Measurements from ENCODE around the gene PFKFB2.

The PFKFB2 gene

GRCh38 chr1:207097871-207098324, 44.8 kb downstream of the PFKFB2 start:
- Mint-ChIP-seq H3K27ac (peak overlapping the region; percentile 77), H3K4me3 (no peak overlapping the region), H3K9me3 (no peaks in the 10 kb centered on the region), H3K36me3 (ENCODE audit: low read depth) (no peaks in the 10 kb centered on the region), H3K4me1 (ENCODE audit: low read depth) (peaks cover 11% of the 10 kb centered on the region), H3K27me3 (peaks cover 10% of the 10 kb centered on the region)

GRCh38 chr1:207101720-207102119, 48.6 kb downstream of the PFKFB2 start:
- Mint-ChIP-seq H3K4me1 (ENCODE audit: low read depth) (peaks cover 11% of the 10 kb centered on the region), H3K27ac (no peak overlapping the region), H3K27me3 (peaks cover 12% of the 10 kb centered on the region), H3K4me3 (no peak overlapping the region), H3K9me3 (no peaks in the 10 kb centered on the region), H3K36me3 (ENCODE audit: low read depth) (no peaks in the 10 kb centered on the region)

GRCh38 chr1:207102146-207102545, 49.1 kb downstream of the PFKFB2 start:
- Mint-ChIP-seq H3K4me1 (ENCODE audit: low read depth) (peaks cover 11% of the 10 kb centered on the region), H3K27me3 (peaks cover 12% of the 10 kb centered on the region), H3K36me3 (ENCODE audit: low read depth) (no peaks in the 10 kb centered on the region), H3K9me3 (no peaks in the 10 kb centered on the region), H3K4me3 (no peak overlapping the region), H3K27ac (no peak overlapping the region)

- Mint-ChIP-seq H3K36me3 (ENCODE audit: low read depth) (no peaks in the 10 kb centered on the region), H3K4me1 (ENCODE audit: low read depth) (peaks cover 8% of the 10 kb centered on the region), H3K27ac (no peak overlapping the region), H3K9me3 (no peaks in the 10 kb centered on the region), H3K27me3 (peaks cover 12% of the 10 kb centered on the region), H3K4me3 (no peak overlapping the region)
Measured at GRCh38 chr1:207102659-207103058, 49.6 kb downstream of the PFKFB2 start.

GRCh38 chr1:207103892-207104373, 50.9 kb downstream of the PFKFB2 start, which contains the start of gene C4BPA:
TSS of gene C4BPA (plus strand) at chr1:207104233. CDS start at chr1:207113026, 8,793 bp downstream.
- Mint-ChIP-seq H3K27me3 (peaks cover 12% of the 10 kb centered on the region), H3K4me3 (no peak within 1 kb of the TSS), H3K36me3 (ENCODE audit: low read depth) (no peaks in the 10 kb centered on the region), H3K4me1 (ENCODE audit: low read depth) (no peaks in the 10 kb centered on the region), H3K9me3 (no peaks in the 10 kb centered on the region), H3K27ac (no peak within 1 kb of the TSS)

GRCh38 chr1:207109004-207109403, 55.9 kb downstream of the PFKFB2 start:
- Mint-ChIP-seq H3K4me3 (no peak overlapping the region), H3K4me1 (ENCODE audit: low read depth) (no peaks in the 10 kb centered on the region), H3K27me3 (peaks cover 9% of the 10 kb centered on the region), H3K36me3 (ENCODE audit: low read depth) (no peaks in the 10 kb centered on the region), H3K27ac (no peak overlapping the region), H3K9me3 (no peaks in the 10 kb centered on the region)

GRCh38 chr1:207112616-207113296, 59.7 kb downstream of the PFKFB2 start:
- Mint-ChIP-seq H3K27ac (no peak overlapping the region), H3K4me3 (no peak overlapping the region), H3K9me3 (no peaks in the 10 kb centered on the region), H3K4me1 (ENCODE audit: low read depth) (no peaks in the 10 kb centered on the region), H3K27me3 (peaks cover 9% of the 10 kb centered on the region), H3K36me3 (ENCODE audit: low read depth) (no peaks in the 10 kb centered on the region)

- Mint-ChIP-seq H3K4me1 (ENCODE audit: low read depth) (no peaks in the 10 kb centered on the region), H3K4me3 (no peak overlapping the region), H3K9me3 (no peaks in the 10 kb centered on the region), H3K27me3 (peaks cover 5% of the 10 kb centered on the region), H3K36me3 (ENCODE audit: low read depth) (no peaks in the 10 kb centered on the region), H3K27ac (no peak overlapping the region)
Measured at GRCh38 chr1:207115269-207115668, 62.2 kb downstream of the PFKFB2 start.

GRCh38 chr1:207124389-207124788, 71.3 kb downstream of the PFKFB2 start:
- no peak overlapping the region for H3K4me3 Mint-ChIP-seq
- peaks cover 28% of the 10 kb centered on the region for H3K9me3 Mint-ChIP-seq
- H3K4me1 Mint-ChIP-seq (ENCODE audit: low read depth), result no peaks in the 10 kb centered on the region
- H3K36me3 Mint-ChIP-seq (ENCODE audit: low read depth), result peaks cover 15% of the 10 kb centered on the region
- no peak overlapping the region for H3K27ac Mint-ChIP-seq
- peaks cover 8% of the 10 kb centered on the region for H3K27me3 Mint-ChIP-seq

- Mint-ChIP-seq H3K27me3 (no peaks in the 10 kb centered on the region), H3K4me1 (ENCODE audit: low read depth) (no peaks in the 10 kb centered on the region), H3K27ac (no peak overlapping the region), H3K4me3 (no peak overlapping the region), H3K36me3 (ENCODE audit: low read depth) (peaks cover 19% of the 10 kb centered on the region), H3K9me3 (peaks cover 44% of the 10 kb centered on the region)
Measured at GRCh38 chr1:207128336-207128921, 75.4 kb downstream of the PFKFB2 start.

- H3K27me3 Mint-ChIP-seq, result no peaks in the 10 kb centered on the region
- no peaks in the 10 kb centered on the region for H3K4me1 Mint-ChIP-seq (ENCODE audit: low read depth)
- H3K9me3 Mint-ChIP-seq, result peaks cover 44% of the 10 kb centered on the region
- H3K27ac Mint-ChIP-seq, result no peak overlapping the region
- no peak overlapping the region for H3K4me3 Mint-ChIP-seq
- H3K36me3 Mint-ChIP-seq (ENCODE audit: low read depth), result peaks cover 19% of the 10 kb centered on the region
Measured at GRCh38 chr1:207129053-207129452, 76.0 kb downstream of the PFKFB2 start.

Measured in stimulated activated naive CD8-positive, alpha-beta T cell treated with anti-CD3 and anti-CD28 coated beads, Interleukin-15, Interleukin-2, amounts not matched to agents 100 ng/mL and 50 ng/mL, for 24 hours (primary cell).